HG03565 (cell line): ENCODE measurements around the gene KCNQ1.

Experiments used
- ATAC-seq: cut with Tn5 transposase; IDR thresholded peaks from one replicate; pipeline ENCODE4 v1.9.1; 2021; ENCODE audit warnings: mild to moderate bottlenecking, moderate library complexity; ENCODE audit not compliant: unreplicated experiment

The KCNQ1 gene

DNA sequence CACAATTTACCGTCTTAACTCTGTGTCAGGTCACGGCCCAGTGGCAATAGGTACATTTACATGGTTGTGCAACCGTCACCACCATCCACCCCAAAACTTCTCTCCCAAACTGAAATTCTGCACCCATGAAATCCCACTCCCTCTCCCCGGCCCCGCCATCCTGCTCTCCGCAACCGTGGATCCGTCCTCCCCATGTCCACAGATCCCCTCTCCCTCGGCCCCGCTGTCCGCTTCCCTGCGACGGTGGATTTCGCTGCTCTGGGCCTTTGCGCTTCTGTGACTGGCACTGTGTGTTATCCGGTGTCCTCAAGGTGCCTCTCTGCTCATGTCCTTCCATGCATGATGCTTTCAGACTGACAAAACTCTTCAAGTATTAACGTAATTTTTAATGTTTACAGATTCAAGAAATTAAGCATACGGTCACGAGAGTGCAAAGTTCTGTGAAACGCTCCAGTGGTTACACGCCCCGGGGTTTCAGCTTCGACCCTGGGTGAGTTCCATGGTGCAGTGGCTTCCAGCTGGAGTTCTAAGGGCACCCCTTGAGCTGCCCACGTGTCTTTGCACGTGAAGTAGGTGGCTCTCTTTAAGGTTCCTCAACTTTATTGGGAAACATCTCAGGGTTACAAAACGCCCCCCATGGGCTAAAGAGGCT is 76.4 kb downstream of the KCNQ1 start:
- ATAC-seq, result no peak

DNA sequence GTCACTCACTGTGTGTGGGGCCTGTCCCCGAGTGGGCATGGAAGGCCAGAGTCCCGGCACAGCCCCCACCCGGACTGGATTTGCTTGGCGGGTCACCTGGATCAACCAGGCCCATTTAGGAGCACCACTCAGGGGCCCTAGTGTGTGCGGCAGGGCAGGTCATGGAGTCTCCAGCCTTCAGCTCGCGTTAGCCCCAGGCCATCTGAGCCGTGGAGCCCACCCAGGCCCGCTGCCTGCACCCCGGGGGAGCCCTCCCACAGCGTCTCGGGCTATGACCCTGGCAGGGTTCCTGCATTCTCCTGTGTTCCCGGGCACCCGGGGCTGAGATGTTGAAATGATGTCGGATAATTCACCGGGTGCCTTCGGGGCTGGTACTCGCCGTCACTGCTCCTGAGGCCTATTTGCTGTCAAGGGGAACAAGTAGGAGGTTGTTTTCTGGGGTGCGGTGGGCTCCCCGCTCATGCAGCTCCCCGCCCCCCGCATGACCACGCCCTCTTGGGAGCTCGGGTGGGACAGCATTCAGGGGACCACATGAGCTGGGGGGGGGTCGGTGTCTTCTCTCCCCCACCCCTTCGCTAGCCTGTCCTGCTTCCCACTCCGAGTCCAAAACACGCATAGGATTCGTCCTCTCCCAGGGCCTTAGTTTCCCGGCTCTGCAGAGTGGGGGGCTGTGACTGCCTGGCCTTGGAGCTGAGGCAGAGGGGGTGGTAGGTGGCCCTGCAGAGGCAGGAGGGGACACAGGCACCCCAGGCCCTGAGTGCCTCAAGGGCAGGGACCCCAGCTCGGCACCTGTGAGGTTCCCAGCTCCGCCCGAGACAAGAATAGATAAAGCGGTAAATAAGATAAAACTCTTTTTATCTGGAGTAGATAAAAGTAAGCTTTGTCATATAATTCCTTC is 77.2 kb downstream of the KCNQ1 start:
- no peak for ATAC-seq

DNA sequence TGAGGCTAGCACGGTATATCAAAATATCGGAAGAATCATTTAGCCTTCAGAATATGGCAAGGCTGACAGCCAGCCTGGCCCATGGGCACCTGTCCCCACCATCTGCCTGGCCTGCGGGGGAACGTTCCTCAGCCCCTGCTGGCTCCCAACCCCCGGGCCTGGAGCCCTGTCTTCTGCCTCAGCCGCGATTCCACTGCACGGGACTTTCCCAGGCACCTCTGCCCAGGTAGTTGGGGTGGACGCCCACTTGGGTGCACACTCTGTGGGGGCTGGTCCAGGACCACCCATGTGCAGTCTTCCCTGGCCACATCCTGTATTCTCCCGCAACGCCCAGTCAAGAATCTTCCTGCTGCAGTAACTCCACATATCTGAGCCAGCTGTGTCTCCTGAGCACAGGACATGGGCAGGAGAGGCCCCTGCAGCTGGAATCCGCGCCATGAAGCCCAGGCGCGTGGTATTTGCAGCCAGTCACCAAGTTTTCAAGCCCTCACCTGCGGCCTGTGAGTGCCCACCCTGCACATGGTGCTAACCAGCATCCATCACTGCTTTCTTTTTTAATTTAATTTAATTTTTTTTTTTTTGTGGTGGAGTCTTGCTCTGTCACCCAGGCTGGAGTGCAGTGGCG is 77.9 kb downstream of the KCNQ1 start:
- ATAC-seq, result no peak

GRCh38 chr11:2523821-2524391 is 79.1 kb downstream of the KCNQ1 start:
- ATAC-seq, result no peak

- no peak for ATAC-seq
Measured at GRCh38 chr11:2524446-2525165, 79.8 kb downstream of the KCNQ1 start.

DNA sequence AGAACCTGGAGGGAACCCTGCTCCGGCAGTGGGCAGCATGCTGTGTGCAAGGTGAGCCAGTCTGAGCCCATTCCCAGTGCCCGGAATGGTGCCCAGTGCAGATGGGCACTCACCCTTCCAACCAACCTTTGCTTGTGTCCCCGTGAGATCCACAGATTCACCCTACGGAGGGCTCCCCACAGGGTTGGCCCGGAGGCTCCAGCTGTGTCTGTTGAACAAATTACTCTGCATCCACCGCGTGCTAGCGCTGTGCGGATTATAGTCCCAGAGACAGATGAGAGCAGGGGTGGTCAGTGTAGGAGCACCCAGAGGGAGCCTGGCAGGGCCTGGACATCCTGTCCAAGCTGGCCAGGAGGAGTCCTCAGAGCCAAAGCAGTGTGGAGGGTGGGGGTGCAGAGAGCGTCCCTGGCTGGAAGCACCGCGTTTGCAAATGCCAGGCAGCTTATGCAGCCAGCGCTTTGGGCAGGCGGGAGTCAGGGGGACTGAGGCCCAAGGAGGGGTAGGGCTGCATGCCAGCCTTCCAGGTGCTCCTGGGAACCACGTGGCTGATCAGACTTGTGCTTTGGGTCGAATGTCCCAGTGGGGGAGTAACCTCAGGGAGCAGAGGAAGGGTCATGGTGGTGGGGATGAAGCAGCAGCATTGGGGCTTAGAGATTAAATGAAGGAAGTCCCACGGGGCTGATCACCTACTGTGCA is 80.5 kb downstream of the KCNQ1 start:
- no peak for ATAC-seq

DNA sequence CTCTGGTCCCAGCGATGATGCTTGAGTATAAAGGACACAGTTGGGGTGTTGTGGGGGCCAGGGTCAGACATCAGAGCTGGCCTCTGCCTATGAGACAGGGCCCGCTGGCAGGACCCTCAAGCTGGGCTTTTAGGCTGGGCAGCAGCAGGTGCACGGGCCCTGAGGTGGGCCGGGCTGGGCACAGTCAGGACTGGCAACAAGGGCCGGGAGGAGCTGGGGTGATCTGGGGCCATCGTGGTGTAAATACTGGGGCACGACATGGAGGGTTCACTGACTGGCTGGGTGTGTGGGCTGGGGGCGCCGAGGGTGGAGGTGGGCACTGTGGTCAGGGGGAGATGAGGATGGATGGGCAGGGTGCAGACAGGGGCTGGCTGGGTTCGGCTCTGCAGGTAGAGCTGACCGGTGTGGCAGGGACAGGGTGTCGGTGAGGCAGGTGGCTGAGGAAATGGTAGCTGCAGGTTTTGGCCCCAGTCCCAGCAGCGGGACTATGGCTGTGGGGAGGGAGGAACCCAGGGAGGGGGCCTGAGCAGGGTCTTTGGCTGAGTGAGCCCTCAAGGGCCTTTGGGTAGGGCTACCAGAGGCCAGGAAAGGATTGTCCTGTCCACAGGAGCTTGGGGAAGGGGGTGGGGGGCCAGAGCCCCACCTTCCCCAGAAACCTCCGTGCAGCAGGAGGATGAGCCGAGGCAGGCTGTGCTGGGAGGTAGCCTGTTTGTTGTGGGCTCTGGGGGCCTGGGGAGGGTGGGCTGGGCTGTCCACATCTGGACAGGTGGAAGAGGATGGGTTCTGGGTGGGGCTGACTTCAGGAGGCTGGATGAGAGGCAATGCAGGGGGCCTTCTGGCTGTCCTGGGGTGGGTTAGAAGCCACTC is 81.4 kb downstream of the KCNQ1 start:
- ATAC-seq, result no peak

GRCh38 chr11:2526808-2527381 is 82.1 kb downstream of the KCNQ1 start:
- ATAC-seq, result peak; percentile 64

GRCh38 chr11:2527621-2528291 is 82.9 kb downstream of the KCNQ1 start:
- no peak for ATAC-seq

DNA sequence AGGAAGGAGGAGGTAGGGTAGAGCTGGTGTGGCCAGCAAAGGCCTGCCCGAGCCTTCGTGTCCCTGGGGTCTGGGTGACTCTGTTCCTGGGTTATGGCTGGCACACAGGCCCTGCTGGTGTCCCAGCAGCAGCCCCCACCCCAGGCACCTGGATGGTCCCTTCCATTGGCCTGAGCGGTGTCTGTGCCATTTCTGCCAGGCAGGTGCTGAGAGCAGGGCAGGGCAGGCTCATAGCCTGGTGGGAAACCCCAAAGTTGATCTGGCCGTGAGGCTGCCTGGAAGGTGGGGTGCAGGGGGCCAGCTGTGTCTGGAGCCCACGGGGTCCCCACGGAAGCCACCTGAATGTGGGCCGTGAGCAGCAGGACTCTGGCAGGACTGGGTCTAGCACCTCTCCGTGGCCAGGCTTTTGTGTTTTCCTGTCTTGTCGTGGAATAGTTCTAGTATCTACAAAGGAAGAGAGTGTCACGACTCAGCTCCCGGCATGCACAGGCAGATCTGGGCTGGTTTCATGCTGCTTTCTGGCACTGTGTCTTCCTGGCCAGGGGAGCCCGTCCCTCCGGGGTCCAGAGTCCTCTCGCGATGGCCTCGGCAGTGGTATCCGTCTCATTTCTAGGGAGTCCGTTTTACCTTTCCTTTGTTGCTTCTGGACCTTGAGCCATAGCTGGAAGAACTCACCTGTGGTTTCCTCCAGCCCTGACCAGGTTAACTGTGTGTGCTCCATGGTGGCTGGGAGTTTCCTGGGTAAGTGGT is 83.7 kb downstream of the KCNQ1 start:
- ATAC-seq, result no peak

DNA sequence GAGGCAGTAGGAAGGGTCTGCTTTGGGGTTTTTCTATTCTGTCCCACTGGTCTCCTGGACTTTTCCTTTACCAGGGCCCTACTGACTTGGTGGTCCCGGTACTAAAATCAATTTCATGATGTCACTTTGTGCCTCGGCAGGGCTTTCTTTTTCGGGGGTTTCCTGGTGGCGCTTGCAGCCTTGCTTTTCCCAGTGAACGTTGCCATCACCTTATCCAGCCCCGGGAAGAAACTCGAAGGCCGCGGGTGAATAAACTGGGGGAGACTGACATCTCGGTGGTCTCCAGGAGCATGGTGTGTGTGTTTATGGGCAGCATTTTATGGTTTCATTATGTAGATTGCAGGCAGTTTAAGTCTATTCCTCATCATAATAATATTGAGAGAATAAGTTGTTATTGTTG is 84.4 kb downstream of the KCNQ1 start:
- no peak for ATAC-seq

- ATAC-seq, result no peak
Measured at GRCh38 chr11:2529636-2530035, 84.8 kb downstream of the KCNQ1 start.

DNA sequence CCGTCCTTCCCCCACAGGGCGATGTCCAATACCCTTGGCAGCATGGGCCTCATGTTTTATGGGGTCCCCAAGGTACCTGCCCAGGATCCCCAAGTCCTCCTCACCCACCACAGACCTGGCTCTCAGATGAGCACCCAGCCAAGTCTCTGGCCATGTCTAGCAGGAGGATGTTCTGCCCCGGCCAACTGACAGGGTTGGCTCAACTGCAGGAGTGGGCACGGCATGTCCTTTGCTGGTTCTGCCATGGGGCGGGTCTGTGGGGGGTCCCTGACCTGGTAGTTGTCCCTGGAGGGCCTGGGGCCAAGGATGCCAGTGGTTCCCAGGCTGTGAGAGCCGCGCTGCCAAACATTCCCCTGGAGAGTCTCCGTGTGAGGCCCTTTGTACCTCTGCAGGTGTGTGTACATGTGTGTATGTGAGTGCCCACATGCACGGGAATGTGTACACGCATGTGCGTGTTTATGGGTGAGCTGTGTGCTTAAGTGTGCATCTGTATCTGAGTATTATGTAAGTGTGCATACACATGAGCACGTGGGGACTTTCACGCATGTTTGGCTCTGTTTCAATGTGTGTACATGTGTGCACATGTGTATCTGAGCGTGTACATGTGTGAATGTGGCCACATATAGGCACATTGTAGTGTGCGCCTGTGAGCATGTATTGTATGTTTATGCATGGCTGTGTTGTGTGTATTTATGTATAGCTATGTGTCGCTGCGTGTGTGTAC is 85.5 kb downstream of the KCNQ1 start:
- no peak for ATAC-seq

DNA sequence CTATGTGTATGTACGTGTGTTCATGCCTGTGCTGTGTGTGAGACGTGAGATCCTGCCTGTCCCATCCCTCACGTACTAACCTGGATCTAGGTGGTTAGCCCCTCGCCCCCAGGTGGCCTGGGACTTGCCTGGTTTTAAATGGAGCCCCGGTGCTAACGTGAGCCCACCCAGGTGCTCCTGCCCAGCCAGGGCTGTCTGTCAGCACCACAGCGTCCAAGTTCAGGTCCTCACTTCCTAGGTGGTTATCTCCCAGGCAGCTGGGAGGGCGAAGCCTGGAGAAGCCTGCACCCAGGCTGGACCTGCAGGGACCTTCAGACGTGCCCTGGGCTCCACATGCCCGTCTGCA is 86.0 kb downstream of the KCNQ1 start:
- no peak for ATAC-seq

GRCh38 chr11:2531277-2531986 is 86.6 kb downstream of the KCNQ1 start:
- ATAC-seq, result no peak

DNA sequence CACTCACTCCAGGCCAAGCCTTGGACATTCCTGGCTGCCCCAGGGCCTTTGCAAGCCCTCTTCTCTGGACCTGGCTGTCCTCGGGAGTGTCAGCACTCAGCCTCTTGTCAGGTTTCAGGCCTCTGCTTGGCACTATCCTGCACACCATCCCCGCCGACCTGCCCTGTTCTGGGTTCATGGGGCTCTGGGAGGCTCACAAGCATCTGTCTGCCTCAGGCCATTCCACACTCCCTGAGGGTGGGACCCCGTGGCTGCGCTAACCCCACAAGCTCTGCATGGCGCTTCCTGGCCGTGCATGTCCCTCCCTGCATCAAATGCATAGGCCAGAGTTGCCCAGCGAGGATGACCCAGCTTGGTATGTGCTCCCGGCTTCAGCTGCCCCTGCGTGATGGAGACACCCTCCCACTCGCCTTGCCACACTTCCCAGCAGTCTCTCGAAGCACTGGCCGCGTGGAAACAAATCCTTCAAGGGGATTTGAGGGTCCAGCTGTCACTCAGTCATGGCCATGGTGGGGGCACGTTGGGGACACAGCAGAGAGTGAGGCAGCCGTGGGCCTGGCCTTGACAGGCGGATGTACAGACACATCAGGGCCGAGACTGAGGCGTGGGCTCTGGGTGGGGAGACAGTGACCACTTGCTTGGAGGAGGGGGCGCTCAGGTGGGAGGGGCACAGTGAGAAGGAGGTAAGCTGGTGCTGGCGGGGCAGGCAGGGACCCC is 87.3 kb downstream of the KCNQ1 start:
- no peak for ATAC-seq
